Measurements from ENCODE around the gene ERMAP.
"Not testable (repeated sequence)": the region's sequence is repeated elsewhere in the genome, so short reads cannot be mapped to it uniquely, and the experiment has no call there.

The ERMAP gene

GRCh38 chr1:42861014-42861399 lies 44.1 kb downstream of the ERMAP start:
- Mint-ChIP-seq H3K9me3 (ENCODE audit: low read depth) (peaks cover 9% of the 10 kb centered on the region), H3K4me3 (no peak overlapping the region), H3K27ac (no peak overlapping the region), H3K36me3 (no peaks in the 10 kb centered on the region), H3K4me1 (ENCODE audit: low read depth) (no peaks in the 10 kb centered on the region), H3K27me3 (peaks cover 15% of the 10 kb centered on the region)

- H3K36me3 Mint-ChIP-seq, result no peaks in the 10 kb centered on the region
- no peak overlapping the region for H3K4me3 Mint-ChIP-seq
- H3K27ac Mint-ChIP-seq, result no peak overlapping the region
- no peaks in the 10 kb centered on the region for H3K9me3 Mint-ChIP-seq (ENCODE audit: low read depth)
- H3K4me1 Mint-ChIP-seq (ENCODE audit: low read depth), result peaks cover 3% of the 10 kb centered on the region
- peaks cover 3% of the 10 kb centered on the region for H3K27me3 Mint-ChIP-seq
Observed at GRCh38 chr1:42866549-42866948, 49.6 kb downstream of the ERMAP start.

- not testable (repeated sequence) for H3K27me3 Mint-ChIP-seq; H3K4me1 Mint-ChIP-seq (ENCODE audit: low read depth); H3K4me3 Mint-ChIP-seq; H3K9me3 Mint-ChIP-seq (ENCODE audit: low read depth); H3K36me3 Mint-ChIP-seq; H3K27ac Mint-ChIP-seq
Observed at GRCh38 chr1:42868466-42868865, 51.5 kb downstream of the ERMAP start.

- not testable (repeated sequence) for H3K36me3 Mint-ChIP-seq; H3K27ac Mint-ChIP-seq; H3K27me3 Mint-ChIP-seq; H3K4me3 Mint-ChIP-seq; H3K4me1 Mint-ChIP-seq (ENCODE audit: low read depth); H3K9me3 Mint-ChIP-seq (ENCODE audit: low read depth)
Observed at GRCh38 chr1:42869254-42869653, 52.3 kb downstream of the ERMAP start.

- not testable (repeated sequence) for H3K4me3 Mint-ChIP-seq; H3K36me3 Mint-ChIP-seq; H3K4me1 Mint-ChIP-seq (ENCODE audit: low read depth); H3K27ac Mint-ChIP-seq; H3K27me3 Mint-ChIP-seq; H3K9me3 Mint-ChIP-seq (ENCODE audit: low read depth)
Observed at GRCh38 chr1:42869751-42870150, 52.8 kb downstream of the ERMAP start.

- not testable (repeated sequence) for H3K36me3 Mint-ChIP-seq; H3K4me3 Mint-ChIP-seq; H3K27me3 Mint-ChIP-seq; H3K27ac Mint-ChIP-seq; H3K9me3 Mint-ChIP-seq (ENCODE audit: low read depth); H3K4me1 Mint-ChIP-seq (ENCODE audit: low read depth)
Observed at GRCh38 chr1:42873108-42873507, 56.2 kb downstream of the ERMAP start.

- Mint-ChIP-seq H3K36me3 (no peaks in the 10 kb centered on the region), H3K9me3 (ENCODE audit: low read depth) (no peaks in the 10 kb centered on the region), H3K27me3 (no peaks in the 10 kb centered on the region), H3K27ac (no peak overlapping the region), H3K4me3 (no peak overlapping the region), H3K4me1 (ENCODE audit: low read depth) (peaks cover 3% of the 10 kb centered on the region)
Observed at GRCh38 chr1:42873670-42874069, 56.7 kb downstream of the ERMAP start.

- no peaks in the 10 kb centered on the region for H3K27me3 Mint-ChIP-seq
Observed at GRCh38 chr1:42876009-42876408, 59.1 kb downstream of the ERMAP start.

GRCh38 chr1:42877380-42877779 lies 60.5 kb downstream of the ERMAP start:
- no peaks in the 10 kb centered on the region for H3K4me1 Mint-ChIP-seq (ENCODE audit: low read depth)
- no peak overlapping the region for H3K4me3 Mint-ChIP-seq
- H3K9me3 Mint-ChIP-seq (ENCODE audit: low read depth), result no peaks in the 10 kb centered on the region
- no peaks in the 10 kb centered on the region for H3K36me3 Mint-ChIP-seq
- peaks cover 3% of the 10 kb centered on the region for H3K27me3 Mint-ChIP-seq
- no peak overlapping the region for H3K27ac Mint-ChIP-seq

More at GRCh38 chr1:42876009-42876408, 59.1 kb downstream of the ERMAP start:
- Mint-ChIP-seq H3K36me3 (no peaks in the 10 kb centered on the region), H3K4me1 (ENCODE audit: low read depth) (peaks cover 3% of the 10 kb centered on the region), H3K9me3 (ENCODE audit: low read depth) (no peaks in the 10 kb centered on the region), H3K4me3 (no peak overlapping the region), H3K27ac (no peak overlapping the region)

- Mint-ChIP-seq H3K9me3 (ENCODE audit: low read depth) (no peaks in the 10 kb centered on the region), H3K27ac (no peak overlapping the region), H3K4me3 (no peak overlapping the region), H3K27me3 (peaks cover 3% of the 10 kb centered on the region), H3K36me3 (no peaks in the 10 kb centered on the region), H3K4me1 (ENCODE audit: low read depth) (no peaks in the 10 kb centered on the region)
Observed at GRCh38 chr1:42880384-42880783, 63.5 kb downstream of the ERMAP start.

GRCh38 chr1:42886046-42886739 lies 69.3 kb downstream of the ERMAP start:
- Mint-ChIP-seq H3K27ac (no peak overlapping the region), H3K27me3 (peaks cover 3% of the 10 kb centered on the region), H3K4me3 (no peak overlapping the region), H3K9me3 (ENCODE audit: low read depth) (no peaks in the 10 kb centered on the region), H3K4me1 (ENCODE audit: low read depth) (no peaks in the 10 kb centered on the region), H3K36me3 (no peaks in the 10 kb centered on the region)

- H3K9me3 Mint-ChIP-seq (ENCODE audit: low read depth), result no peaks in the 10 kb centered on the region
- H3K4me1 Mint-ChIP-seq (ENCODE audit: low read depth), result peaks cover 2% of the 10 kb centered on the region
- no peak overlapping the region for H3K4me3 Mint-ChIP-seq
- H3K27me3 Mint-ChIP-seq, result no peaks in the 10 kb centered on the region
- no peaks in the 10 kb centered on the region for H3K36me3 Mint-ChIP-seq
- no peak overlapping the region for H3K27ac Mint-ChIP-seq
Observed at GRCh38 chr1:42886800-42887199, 69.9 kb downstream of the ERMAP start.

- Mint-ChIP-seq H3K4me3 (no peak overlapping the region), H3K4me1 (ENCODE audit: low read depth) (peaks cover 5% of the 10 kb centered on the region)
Observed at GRCh38 chr1:42887366-42887765, 70.4 kb downstream of the ERMAP start.

GRCh38 chr1:42888013-42888633 lies 71.2 kb downstream of the ERMAP start:
- Mint-ChIP-seq H3K36me3 (no peaks in the 10 kb centered on the region), H3K4me3 (no peak overlapping the region), H3K9me3 (ENCODE audit: low read depth) (no peaks in the 10 kb centered on the region), H3K4me1 (ENCODE audit: low read depth) (peaks cover 5% of the 10 kb centered on the region), H3K27ac (no peak overlapping the region), H3K27me3 (no peaks in the 10 kb centered on the region)

More at GRCh38 chr1:42887366-42887765, 70.4 kb downstream of the ERMAP start:
- Mint-ChIP-seq H3K36me3 (no peaks in the 10 kb centered on the region), H3K9me3 (ENCODE audit: low read depth) (no peaks in the 10 kb centered on the region), H3K27ac (no peak overlapping the region), H3K27me3 (no peaks in the 10 kb centered on the region)

- Mint-ChIP-seq H3K27ac (no peak overlapping the region), H3K9me3 (ENCODE audit: low read depth) (no peaks in the 10 kb centered on the region), H3K27me3 (no peaks in the 10 kb centered on the region), H3K4me1 (ENCODE audit: low read depth) (peaks cover 5% of the 10 kb centered on the region), H3K36me3 (no peaks in the 10 kb centered on the region), H3K4me3 (no peak overlapping the region)
Observed at GRCh38 chr1:42889264-42889663, 72.3 kb downstream of the ERMAP start.
